ENCODE data around the gene ZNF467.

ZNF467 gene

GRCh38 chr7:149769915-149770314 lies 3.5 kb downstream of the ZNF467 start:
- no peak for DNase-seq

GRCh38 chr7:149768931-149769330 lies 4.5 kb downstream of the ZNF467 start:
- no peak for DNase-seq

GRCh38 chr7:149767068-149767467 lies 6.3 kb downstream of the ZNF467 start:
- no peak for DNase-seq

GRCh38 chr7:149766135-149766675 lies 7.2 kb downstream of the ZNF467 start:
- no peak for DNase-seq

- no peak for DNase-seq
Measured at GRCh38 chr7:149765399-149766121, 7.8 kb downstream of the ZNF467 start.

- no peak for DNase-seq
Measured at GRCh38 chr7:149764481-149765398, 8.6 kb downstream of the ZNF467 start.

- no peak for DNase-seq
Measured at GRCh38 chr7:149763563-149764240, 9.7 kb downstream of the ZNF467 start.

GRCh38 chr7:149762610-149763009 lies 10.8 kb downstream of the ZNF467 start:
- no peak for DNase-seq

- DNase-seq: no peak
Measured at GRCh38 chr7:149762089-149762488, 11.3 kb downstream of the ZNF467 start.

GRCh38 chr7:149761307-149761706 lies 12.1 kb downstream of the ZNF467 start:
- no peak for DNase-seq

- no peak for DNase-seq
Measured at GRCh38 chr7:149760538-149760937, 12.8 kb downstream of the ZNF467 start.

GRCh38 chr7:149759093-149759860 lies 14.1 kb downstream of the ZNF467 start:
- no peak for DNase-seq

GRCh38 chr7:149753375-149754233 lies 19.8 kb downstream of the ZNF467 start:
- DNase-seq: no peak

GRCh38 chr7:149752646-149753045 lies 20.7 kb downstream of the ZNF467 start:
- no peak for DNase-seq

- no peak for DNase-seq
Measured at GRCh38 chr7:149751043-149751775, 22.2 kb downstream of the ZNF467 start.

GRCh38 chr7:149750122-149750845 lies 23.1 kb downstream of the ZNF467 start:
- DNase-seq: no peak

- DNase-seq: peak; percentile 47
Measured at GRCh38 chr7:149748076-149748874, 25.1 kb downstream of the ZNF467 start.

- no peak for DNase-seq
Measured at GRCh38 chr7:149743476-149744255, 29.7 kb downstream of the ZNF467 start.
